Measurements from ENCODE around the gene RBM20.

GRCh38 chr10:110659558-110659957 is 15.4 kb downstream of the RBM20 start:
- TF ChIP-seq, protein P1, sequence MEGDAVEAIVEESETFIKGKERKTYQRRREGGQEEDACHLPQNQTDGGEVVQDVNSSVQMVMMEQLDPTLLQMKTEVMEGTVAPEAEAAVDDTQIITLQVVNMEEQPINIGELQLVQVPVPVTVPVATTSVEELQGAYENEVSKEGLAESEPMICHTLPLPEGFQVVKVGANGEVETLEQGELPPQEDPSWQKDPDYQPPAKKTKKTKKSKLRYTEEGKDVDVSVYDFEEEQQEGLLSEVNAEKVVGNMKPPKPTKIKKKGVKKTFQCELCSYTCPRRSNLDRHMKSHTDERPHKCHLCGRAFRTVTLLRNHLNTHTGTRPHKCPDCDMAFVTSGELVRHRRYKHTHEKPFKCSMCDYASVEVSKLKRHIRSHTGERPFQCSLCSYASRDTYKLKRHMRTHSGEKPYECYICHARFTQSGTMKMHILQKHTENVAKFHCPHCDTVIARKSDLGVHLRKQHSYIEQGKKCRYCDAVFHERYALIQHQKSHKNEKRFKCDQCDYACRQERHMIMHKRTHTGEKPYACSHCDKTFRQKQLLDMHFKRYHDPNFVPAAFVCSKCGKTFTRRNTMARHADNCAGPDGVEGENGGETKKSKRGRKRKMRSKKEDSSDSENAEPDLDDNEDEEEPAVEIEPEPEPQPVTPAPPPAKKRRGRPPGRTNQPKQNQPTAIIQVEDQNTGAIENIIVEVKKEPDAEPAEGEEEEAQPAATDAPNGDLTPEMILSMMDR (IDR thresholded peaks at IDR 0.05 in 4 of 5, conservative IDR thresholded peaks at IDR 0.05 in 1 of 5), result no peak
- no peak for TF ChIP-seq POLR2A (IDR thresholded peaks at IDR 0.05)
